Omental fat pad (tissue), 4 donors: Measurements from ENCODE around the gene EFR3B. TPM values are rescaled to one million over a fixed set of nuclear protein-coding genes. Genes with fewer than 3 reads are reported as not detected.
"Not testable (repeated sequence)": the region's sequence is repeated elsewhere in the genome, so short reads cannot be mapped to it uniquely, and the experiment has no call there.

Experiments
- ATAC-seq: fragments of 150-250 bp; one replicate; pipeline ENCODE4 v1.9.1; 2016; ENCODE audit warnings: mild to moderate bottlenecking, moderate library complexity; ENCODE audit not compliant: low FRiP score
- DNase-seq: peaks from one replicate; pipeline ENCODE4 v3.0.0-alpha.2; 2019; ENCODE audit warnings: low spot score
- CTCF ChIP-seq, 3 donors: fragments of 450-650 bp; IDR thresholded peaks; one replicate each; pipeline ENCODE4 v1.5.1; 2016 to 2017; ENCODE audit warnings: antibody characterized with exemption in 3 of 3, mild to moderate bottlenecking in 3 of 3, moderate library complexity in 2 of 3
- total RNA-seq, 4 donors: library from RNA; depleted of rRNA; stranded (reverse); fragments of >200 nt; gene quantifications; one replicate each; pipeline ENCODE4 v1.1.0, GENCODE V29; 2016

The EFR3B gene
- total RNA-seq, 4 donors from 2014 or later: 0.63 to 2.2 (median 0.97) TPM

DNA sequence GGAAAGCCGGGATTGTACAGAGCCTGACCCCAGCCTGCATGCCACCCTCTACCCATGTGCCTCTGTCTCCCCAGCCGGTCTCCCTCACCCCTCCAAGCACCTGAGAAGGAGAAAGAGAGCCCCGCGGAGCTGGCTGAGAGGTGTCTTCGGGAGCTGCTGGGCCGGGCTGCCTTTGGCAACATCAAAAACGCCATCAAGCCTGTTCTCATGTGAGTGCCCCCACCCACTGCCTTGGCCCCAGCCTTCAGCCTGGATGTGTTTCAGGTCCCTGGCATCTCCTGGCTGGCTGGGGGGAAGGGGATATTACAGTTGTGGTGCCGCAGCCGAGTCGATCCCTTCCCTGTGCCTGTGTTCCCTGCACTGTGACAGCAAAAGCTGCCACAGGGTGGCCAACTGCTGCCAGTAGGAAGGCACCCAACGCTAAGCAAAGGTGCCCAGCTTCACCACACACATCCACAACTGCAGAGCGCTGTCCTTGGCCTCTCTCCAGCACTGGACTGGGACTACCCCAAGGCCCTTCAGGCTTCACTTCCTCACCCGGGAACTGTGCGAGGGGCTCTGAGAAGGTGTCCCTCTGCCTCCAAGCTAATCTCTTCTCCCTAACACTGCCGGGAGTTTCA, 88.1 kb downstream of the EFR3B start:
- no peak for TF ChIP-seq CTCF (IDR thresholded peaks at IDR 0.05)
- DNase-seq: no peak
- ATAC-seq: no peak

GRCh38 chr2:25131253-25131566, 89.3 kb downstream of the EFR3B start:
- ATAC-seq: no peak
- DNase-seq: no peak
- TF ChIP-seq CTCF (IDR thresholded peaks at IDR 0.05): no peak

GRCh38 chr2:25131567-25132298, 89.9 kb downstream of the EFR3B start:
- DNase-seq (no peak), ATAC-seq (peak; percentile 68)
- no peak for TF ChIP-seq CTCF (IDR thresholded peaks at IDR 0.05)

DNA sequence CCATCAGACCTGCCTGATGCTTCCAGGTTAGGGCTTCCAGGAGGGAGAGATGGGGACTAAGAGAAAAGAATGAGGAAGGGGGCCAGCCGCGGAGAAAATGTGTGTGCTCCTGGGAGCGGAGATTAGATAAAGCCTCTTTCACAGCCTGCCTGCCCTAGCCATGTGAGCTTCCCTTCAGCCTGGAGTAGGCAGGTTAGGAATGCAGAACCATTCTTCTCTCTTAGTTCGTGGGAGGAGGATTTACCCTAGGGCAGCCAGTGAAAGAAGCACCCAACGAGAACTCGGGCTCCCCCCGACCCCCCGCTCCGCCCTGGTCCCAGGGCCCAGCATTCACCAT, 90.4 kb downstream of the EFR3B start:
- peak; percentile 4 for ATAC-seq
- no peak for TF ChIP-seq CTCF (IDR thresholded peaks at IDR 0.05)
- no peak for DNase-seq

DNA sequence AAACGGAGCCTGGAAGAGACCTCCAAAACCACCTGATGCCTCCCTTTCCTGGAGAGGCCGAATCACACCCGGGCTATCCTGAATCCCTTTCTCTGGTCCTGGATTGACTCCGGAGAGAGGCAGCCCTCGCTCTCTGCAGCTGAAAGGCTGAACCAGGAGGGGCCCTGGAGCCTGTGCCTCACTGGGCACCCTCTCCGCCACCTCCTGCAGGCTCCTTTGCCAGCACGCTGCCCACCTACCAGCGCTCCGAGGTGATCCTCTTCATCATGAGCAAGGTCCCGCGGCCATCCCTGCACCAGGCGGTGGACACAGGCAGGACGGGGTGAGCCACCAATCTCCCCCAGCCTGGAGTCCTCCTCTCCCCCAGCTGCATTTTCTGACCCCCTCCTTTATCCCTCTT, 90.8 kb downstream of the EFR3B start:
- TF ChIP-seq CTCF (IDR thresholded peaks at IDR 0.05): no peak
- ATAC-seq (no peak), DNase-seq (no peak)

DNA sequence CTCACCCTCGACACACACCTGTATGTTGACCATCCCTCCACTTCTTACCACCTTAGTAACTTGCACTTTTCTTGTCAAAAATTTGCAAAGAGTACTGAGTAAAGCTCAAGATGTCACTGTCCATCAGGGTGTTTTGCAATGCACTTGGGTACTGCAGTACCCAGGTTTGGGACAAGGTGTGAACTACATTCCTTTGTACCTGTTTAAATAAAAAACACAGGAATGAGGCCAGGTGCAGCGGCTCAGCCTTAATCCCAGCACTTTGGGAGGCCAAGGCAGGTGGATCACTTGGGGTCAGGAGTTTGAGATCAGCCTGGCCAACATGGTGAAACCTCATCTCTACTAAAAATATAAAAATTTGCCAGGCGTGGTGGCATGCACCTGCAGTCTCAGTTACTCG, 98.7 kb downstream of the EFR3B start:
- not testable (repeated sequence) for DNase-seq, ATAC-seq

GRCh38 chr2:25141120-25141519, 99.2 kb downstream of the EFR3B start:
- TF ChIP-seq CTCF (IDR thresholded peaks at IDR 0.05): no peak
- no peak for DNase-seq
- ATAC-seq: no peak
